ENCODE measurements around the gene RNF183. TPM values are rescaled to one million over a fixed set of nuclear protein-coding genes. Genes with fewer than 3 reads are reported as not detected.

Gene RNF183
- total and polyA plus RNA-seq, 7 donors: 2.3 TPM; not detected in 6

GRCh38 chr9:113290052-113290607 lies 13.0 kb downstream of the RNF183 start:
- Histone ChIP-seq H3K27me3 (no peaks in the 10 kb centered on the region), H3K9me3 (no peaks in the 10 kb centered on the region), H3K27ac (no peak overlapping the region), H3K36me3 (peaks cover 10 to 92% (median 60%) of the 10 kb centered on the region in 4 donors), H3K4me3 (no peak overlapping the region), H3K4me1 (no peaks in the 10 kb centered on the region)
- DNase-seq: no peak
- TF ChIP-seq CTCF (IDR thresholded peaks at IDR 0.05) (no peak), POLR2A (IDR thresholded peaks at IDR 0.05) (no peak), EP300 (IDR thresholded peaks at IDR 0.05) (no peak), POLR2AphosphoS5 (IDR thresholded peaks at IDR 0.05) (no peak)
- intact Hi-C loops (cut with DNase I): no loop called here
- 93 to 94% methylated on average over 6 of the region's 6 CpGs for WGBS, 2 donors

- H3K36me3 ChIP-seq: peaks cover 20 to 100% (median 70%) of the 10 kb centered on the region in 4 donors
- H3K27ac ChIP-seq: no peak overlapping the region
- H3K4me1 ChIP-seq: no peaks in the 10 kb centered on the region
- H3K9me3 ChIP-seq: no peaks in the 10 kb centered on the region
- no peak for TF ChIP-seq POLR2AphosphoS5 (IDR thresholded peaks at IDR 0.05)
- TF ChIP-seq EP300 (IDR thresholded peaks at IDR 0.05): no peak
- no peak for TF ChIP-seq CTCF (IDR thresholded peaks at IDR 0.05)
- TF ChIP-seq POLR2A (IDR thresholded peaks at IDR 0.05): no peak
- no peaks in the 10 kb centered on the region for H3K27me3 ChIP-seq
- intact Hi-C loops (cut with DNase I): no loop called here
- no peak for DNase-seq
- WGBS, 2 donors: 19 to 66% methylated on average over 2 of the region's 2 CpGs
- no peak overlapping the region for H3K4me3 ChIP-seq
These were observed 14.1 kb downstream of the RNF183 start for GRCh38 chr9:113289091-113289490.

- 95 to 97% methylated on average over 4 of the region's 4 CpGs for WGBS, 2 donors
- Histone ChIP-seq H3K4me3 (no peak overlapping the region), H3K4me1 (peaks cover 0 to 19% (median 10%) of the 10 kb centered on the region in 4 donors), H3K36me3 (peaks cover 26 to 95% (median 59%) of the 10 kb centered on the region in 4 donors), H3K27ac (no peak overlapping the region), H3K27me3 (no peaks in the 10 kb centered on the region), H3K9me3 (no peaks in the 10 kb centered on the region)
- TF ChIP-seq POLR2A (IDR thresholded peaks at IDR 0.05) (no peak), POLR2AphosphoS5 (IDR thresholded peaks at IDR 0.05) (no peak), EP300 (IDR thresholded peaks at IDR 0.05) (no peak), CTCF (IDR thresholded peaks at IDR 0.05) (no peak)
- intact Hi-C loops (cut with DNase I): no loop called here
- DNase-seq: no peak
These were observed 21.8 kb downstream of the RNF183 start for GRCh38 chr9:113281356-113281755.

GRCh38 chr9:113278840-113279239 lies 24.3 kb downstream of the RNF183 start:
- peaks cover 0 to 35% (median 20%) of the 10 kb centered on the region in 4 donors for H3K4me1 ChIP-seq
- H3K9me3 ChIP-seq: no peaks in the 10 kb centered on the region
- peaks cover 14 to 69% (median 41%) of the 10 kb centered on the region in 4 donors for H3K36me3 ChIP-seq
- TF ChIP-seq EP300 (IDR thresholded peaks at IDR 0.05) (no peak), POLR2AphosphoS5 (IDR thresholded peaks at IDR 0.05) (no peak), CTCF (IDR thresholded peaks at IDR 0.05) (no peak), POLR2A (IDR thresholded peaks at IDR 0.05) (no peak)
- no peak overlapping the region for H3K27ac ChIP-seq
- 84 to 93% methylated on average over 4 of the region's 4 CpGs for WGBS, 2 donors
- H3K4me3 ChIP-seq: no peak overlapping the region
- no peak for DNase-seq
- H3K27me3 ChIP-seq: no peaks in the 10 kb centered on the region
- intact Hi-C loops (cut with DNase I): loop anchor here (5.0 kb wide), 1 partner anchor 313 kb away; no protein-coding TSS in a partner anchor
